ENCODE data around the gene FES. TPM values are rescaled to one million over a fixed set of nuclear protein-coding genes. Genes with fewer than 3 reads are reported as not detected.
A peak's percentile ranks its signal among the peaks of the same experiment; 100 is the strongest.

FES gene
- total and polyA plus RNA-seq, 2 of the 13 experiments (the other 11 are each of a cell fraction or from before 2014, with no cell fraction given) = 4.0 to 9.5 TPM

GRCh38 chr15:90885432-90886290 is 1.4 kb downstream of the FES start (continued):
- TF ChIP-seq ZNF501 (CRISPR knock-in tag; IDR thresholded peaks at IDR 0.05) (peak; percentile 49), IKZF5 (CRISPR knock-in tag; IDR thresholded peaks at IDR 0.05) (peak; percentile 21; the same call in 1 of the 2 replicates), ZFX (CRISPR knock-in tag; IDR thresholded peaks at IDR 0.05; ENCODE audit: low read depth) (peak; percentile 28), SRSF1 (optimal IDR thresholded peaks at IDR 0.05; ENCODE audit: low read depth, low read length) (no peak), ZSCAN25 (CRISPR knock-in tag; IDR thresholded peaks at IDR 0.05) (peak; percentile 80), HMG20B (CRISPR knock-in tag; conservative IDR thresholded peaks at IDR 0.05) (no peak), ZNF740 (CRISPR knock-in tag; IDR thresholded peaks at IDR 0.05) (no peak), ZNF230 (CRISPR knock-in tag; IDR thresholded peaks at IDR 0.05) (no peak), XRCC5 (optimal IDR thresholded peaks at IDR 0.05; ENCODE audit: low read length) (peak; percentile 60), HDAC1 (CRISPR knock-in tag; IDR thresholded peaks at IDR 0.05) (no peak), CHD2 (IDR thresholded peaks at IDR 0.05; ENCODE audit: low read depth, low read length) (no peak), MYC (CRISPR knock-in tag; IDR thresholded peaks at IDR 0.05; ENCODE audit: borderline replicate concordance) (no peak), RAD21 (CRISPR knock-in tag; IDR thresholded peaks at IDR 0.05) (peak; percentile 96), GTF3A (CRISPR knock-in tag; conservative IDR thresholded peaks at IDR 0.05) (no peak), ZNF275 (CRISPR knock-in tag; IDR thresholded peaks at IDR 0.05; ENCODE audit: borderline replicate concordance) (no peak), KDM2A (CRISPR knock-in tag; IDR thresholded peaks at IDR 0.05; ENCODE audit: borderline replicate concordance, low read depth) (peak; percentile 33; the same call in 1 of the 2 replicates), MXI1 (IDR thresholded peaks at IDR 0.05; ENCODE audit: borderline replicate concordance, low read depth, low read length) (no peak), MBD4 (IDR thresholded peaks at IDR 0.05; ENCODE audit: borderline replicate concordance, low read length) (no peak), GATAD2A (CRISPR knock-in tag; IDR thresholded peaks at IDR 0.05) (peak; percentile 44; the same call in 1 of the 2 replicates), THAP11 (CRISPR knock-in tag; IDR thresholded peaks at IDR 0.05) (0 out of 2 replicates have a peak, but pooled peaks have one; percentile 5), ZC3H13 (CRISPR knock-in tag; IDR thresholded peaks at IDR 0.05) (no peak), NPAS2 (CRISPR knock-in tag; IDR thresholded peaks at IDR 0.05; ENCODE audit: borderline replicate concordance) (no peak)
- TF ChIP-seq, protein P1, sequence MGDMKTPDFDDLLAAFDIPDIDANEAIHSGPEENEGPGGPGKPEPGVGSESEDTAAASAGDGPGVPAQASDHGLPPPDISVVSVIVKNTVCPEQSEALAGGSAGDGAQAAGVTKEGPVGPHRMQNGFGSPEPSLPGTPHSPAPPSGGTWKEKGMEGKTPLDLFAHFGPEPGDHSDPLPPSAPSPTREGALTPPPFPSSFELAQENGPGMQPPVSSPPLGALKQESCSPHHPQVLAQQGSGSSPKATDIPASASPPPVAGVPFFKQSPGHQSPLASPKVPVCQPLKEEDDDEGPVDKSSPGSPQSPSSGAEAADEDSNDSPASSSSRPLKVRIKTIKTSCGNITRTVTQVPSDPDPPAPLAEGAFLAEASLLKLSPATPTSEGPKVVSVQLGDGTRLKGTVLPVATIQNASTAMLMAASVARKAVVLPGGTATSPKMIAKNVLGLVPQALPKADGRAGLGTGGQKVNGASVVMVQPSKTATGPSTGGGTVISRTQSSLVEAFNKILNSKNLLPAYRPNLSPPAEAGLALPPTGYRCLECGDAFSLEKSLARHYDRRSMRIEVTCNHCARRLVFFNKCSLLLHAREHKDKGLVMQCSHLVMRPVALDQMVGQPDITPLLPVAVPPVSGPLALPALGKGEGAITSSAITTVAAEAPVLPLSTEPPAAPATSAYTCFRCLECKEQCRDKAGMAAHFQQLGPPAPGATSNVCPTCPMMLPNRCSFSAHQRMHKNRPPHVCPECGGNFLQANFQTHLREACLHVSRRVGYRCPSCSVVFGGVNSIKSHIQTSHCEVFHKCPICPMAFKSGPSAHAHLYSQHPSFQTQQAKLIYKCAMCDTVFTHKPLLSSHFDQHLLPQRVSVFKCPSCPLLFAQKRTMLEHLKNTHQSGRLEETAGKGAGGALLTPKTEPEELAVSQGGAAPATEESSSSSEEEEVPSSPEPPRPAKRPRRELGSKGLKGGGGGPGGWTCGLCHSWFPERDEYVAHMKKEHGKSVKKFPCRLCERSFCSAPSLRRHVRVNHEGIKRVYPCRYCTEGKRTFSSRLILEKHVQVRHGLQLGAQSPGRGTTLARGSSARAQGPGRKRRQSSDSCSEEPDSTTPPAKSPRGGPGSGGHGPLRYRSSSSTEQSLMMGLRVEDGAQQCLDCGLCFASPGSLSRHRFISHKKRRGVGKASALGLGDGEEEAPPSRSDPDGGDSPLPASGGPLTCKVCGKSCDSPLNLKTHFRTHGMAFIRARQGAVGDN (CRISPR knock-in tag; IDR thresholded peaks at IDR 0.05) = peak; percentile 49

All from HepG2 (cell line).